IMR-90 (cell line): ENCODE results near the gene RASAL1. TPM values are rescaled to one million over a fixed set of nuclear protein-coding genes. Genes with fewer than 3 reads are reported as not detected.

ENCODE experiments used
- ATAC-seq: fragments of 200-7000 bp; cut with Tn5 transposase; 2 replicates; pipeline ENCODE4 v1.9.1; 2020; ENCODE audit warnings: low read depth, mild to moderate bottlenecking, moderate library complexity
- BruUV-seq: library from RNA; stranded (reverse); fragments of 400-500 nt; replicated peaks from 2 replicates; lab custom pipeline; 2021; lab: Mats Ljungman, UMichigan
- CTCF ChIA-PET: fragments of 300-600 bp; formaldehyde crosslinking; extraction: SDS; loops from one replicate; lab custom pipeline; 2021; ENCODE audit warnings: antibody characterized with exemption; lab: Yijun Ruan, JAX
- POLR2A ChIA-PET: fragments of 300-600 bp; sonication (Branson Sonifier 250); formaldehyde crosslinking; loops from one replicate; lab custom pipeline; 2022; ENCODE audit warnings: antibody characterized with exemption; ENCODE audit not compliant: unreplicated experiment; lab: Charles Lee
- DNase-seq: peaks from one replicate; pipeline ENCODE4 v3.0.0; 2013
- H2AFZ ChIP-seq: replicated peaks from 2 replicates; pipeline ENCODE3; 2013; ENCODE audit warnings: low read length, mild to moderate bottlenecking; ENCODE audit not compliant: poor library complexity
- H2AK5ac ChIP-seq: 2 replicates; pipeline ENCODE4 v1.6.1; 2013; ENCODE audit warnings: low read depth, low read length, inconsistent platforms
- H2AK9ac ChIP-seq: replicated peaks from 2 replicates; pipeline ENCODE3; 2013; ENCODE audit warnings: mild to moderate bottlenecking, low read depth, low read length, moderate library complexity; ENCODE audit not compliant: poor library complexity
- H2BK120ac ChIP-seq: 2 replicates; pipeline ENCODE4 v1.6.1; 2013; ENCODE audit warnings: low read depth, low read length, inconsistent platforms
- H2BK15ac ChIP-seq: 3 replicates; pipeline ENCODE4 v1.6.1; 2013; ENCODE audit warnings: low read depth, low read length, inconsistent platforms
- H2BK20ac ChIP-seq: 2 replicates; pipeline ENCODE4 v1.6.1; 2013; ENCODE audit warnings: low read depth, mild to moderate bottlenecking, inconsistent platforms, low read length, moderate library complexity
- H2BK5ac ChIP-seq: 2 replicates; pipeline ENCODE4 v1.6.1; 2013; ENCODE audit warnings: mild to moderate bottlenecking, low read depth, low read length, inconsistent platforms; ENCODE audit not compliant: poor library complexity, severe bottlenecking
- H3K14ac ChIP-seq: replicated peaks from 2 replicates; pipeline ENCODE4 v1.6.1; 2013; ENCODE audit warnings: low read depth, low read length, inconsistent platforms
- H3K18ac ChIP-seq: 2 replicates; pipeline ENCODE4 v1.6.1; 2013; ENCODE audit warnings: low read depth, low read length, control low read depth
- H3K23ac ChIP-seq: 2 replicates; pipeline ENCODE4 v1.6.1; 2013; ENCODE audit warnings: low read depth, low read length, inconsistent platforms
- H3K27ac ChIP-seq: 2 replicates; pipeline ENCODE4 v1.5.1; 2013; ENCODE audit warnings: mild to moderate bottlenecking, control low read depth, low read length; ENCODE audit not compliant: insufficient read depth
- H3K27me3 ChIP-seq: 2 replicates; pipeline ENCODE4 v1.6.1; 2013; ENCODE audit warnings: low read length; ENCODE audit not compliant: control insufficient read depth, insufficient read depth
- H3K36me3 ChIP-seq: 2 replicates; pipeline ENCODE4 v1.6.1; 2013; ENCODE audit warnings: low read length, mixed read lengths; ENCODE audit not compliant: control insufficient read depth, insufficient read depth
- H3K4ac ChIP-seq: 2 replicates; pipeline ENCODE4 v1.6.1; 2013; ENCODE audit warnings: low read depth, low read length, inconsistent platforms
- H3K4me1 ChIP-seq: 2 replicates; pipeline ENCODE4 v1.6.1; 2013; ENCODE audit warnings: low read length, mixed read lengths; ENCODE audit not compliant: control insufficient read depth, insufficient read depth
- H3K4me2 ChIP-seq: 2 replicates; pipeline ENCODE4 v1.6.1; 2013; ENCODE audit warnings: low read depth, mild to moderate bottlenecking, control low read depth, low read length, moderate library complexity
- H3K4me3 ChIP-seq: 2 replicates; pipeline ENCODE4 v1.5.1; 2013; ENCODE audit warnings: low read depth, mild to moderate bottlenecking, control low read depth, low read length, moderate library complexity; ENCODE audit not compliant: insufficient read depth
- H3K56ac ChIP-seq: 2 replicates; pipeline ENCODE4 v1.6.1; 2013; ENCODE audit warnings: low read length, inconsistent platforms; ENCODE audit not compliant: insufficient read depth; ENCODE audit errors: extremely low read depth
- H3K79me1 ChIP-seq, 2 experiments: 2 replicates each; pipeline ENCODE4 v1.6.1; 2013; ENCODE audit warnings: low read length in 2 of 2, inconsistent platforms in 1 of 2, low read depth in 1 of 2
- H3K9ac ChIP-seq: 2 replicates; pipeline ENCODE4 v1.6.1; 2013; ENCODE audit warnings: low read depth, low read length, control low read depth
- H3K9me1 ChIP-seq: 2 replicates; pipeline ENCODE4 v1.6.1; 2013; ENCODE audit warnings: low read length, inconsistent platforms; ENCODE audit not compliant: insufficient read depth
- H3K9me3 ChIP-seq: 2 replicates; pipeline ENCODE4 v1.6.1; 2013; ENCODE audit warnings: low read length; ENCODE audit not compliant: control insufficient read depth, insufficient read depth
- H4K20me1 ChIP-seq: 2 replicates; pipeline ENCODE4 v1.6.1; 2013; ENCODE audit warnings: low read length, inconsistent platforms; ENCODE audit not compliant: insufficient read depth
- H4K5ac ChIP-seq: 2 replicates; pipeline ENCODE4 v1.6.1; 2013; ENCODE audit warnings: mild to moderate bottlenecking, low read depth, low read length, control low read depth
- H4K8ac ChIP-seq, 2 experiments: 2 replicates each; pipeline ENCODE4 v1.6.1; 2013; ENCODE audit warnings: low read depth in 2 of 2, low read length in 2 of 2, control low read depth in 1 of 2, inconsistent platforms in 1 of 2
- H4K91ac ChIP-seq: 2 replicates; pipeline ENCODE4 v1.6.1; 2013; ENCODE audit warnings: low read depth, low read length, inconsistent platforms; ENCODE audit not compliant: insufficient read depth
- BHLHE40 ChIP-seq: fragments of 150-350 bp; IDR thresholded peaks from 2 replicates; pipeline ENCODE4 v1.6.1; 2016; ENCODE audit warnings: mild to moderate bottlenecking, low read depth, low read length
- CHD1 ChIP-seq: IDR thresholded peaks from 2 replicates; pipeline ENCODE4 v1.6.1; 2012; ENCODE audit warnings: low read depth, low read length, improper control_type of control experiment
- CTCF ChIP-seq: conservative IDR thresholded peaks from 2 replicates; pipeline ENCODE4 v1.5.1; 2012; ENCODE audit warnings: mild to moderate bottlenecking, low read depth, low read length, improper control_type of control experiment
- ELK1 ChIP-seq: fragments of 150-350 bp; IDR thresholded peaks from 2 replicates; pipeline ENCODE4 v1.6.1; 2016; ENCODE audit warnings: low read depth, mild to moderate bottlenecking, low read length, moderate library complexity, borderline replicate concordance
- MAFK ChIP-seq: IDR thresholded peaks from 2 replicates; pipeline ENCODE4 v1.6.1; 2012; ENCODE audit warnings: low read depth, low read length, improper control_type of control experiment
- MXI1 ChIP-seq: IDR thresholded peaks from 2 replicates; pipeline ENCODE4 v1.6.1; 2012; ENCODE audit warnings: low read depth, mild to moderate bottlenecking, low read length, moderate library complexity, borderline replicate concordance
- NFE2L2 ChIP-seq: fragments of 150-350 bp; IDR thresholded peaks from 2 replicates; pipeline ENCODE4 v1.6.1; 2016; ENCODE audit warnings: low read depth, mild to moderate bottlenecking, low read length
- POLR2A ChIP-seq: IDR thresholded peaks from 2 replicates; pipeline ENCODE4 v1.6.1; 2012; ENCODE audit warnings: mild to moderate bottlenecking, low read depth, low read length
- RAD21 ChIP-seq: IDR thresholded peaks from 2 replicates; pipeline ENCODE4 v1.6.1; 2012; ENCODE audit warnings: low read length, improper control_type of control experiment
- RCOR1 ChIP-seq: IDR thresholded peaks from 2 replicates; pipeline ENCODE4 v1.6.1; 2012; ENCODE audit warnings: mild to moderate bottlenecking, low read length, improper control_type of control experiment; ENCODE audit not compliant: insufficient replicate concordance
- RFX5 ChIP-seq: IDR thresholded peaks from 2 replicates; pipeline ENCODE4 v1.8.0; 2012; ENCODE audit warnings: low read depth, mild to moderate bottlenecking, low read length, moderate library complexity
- SMC3 ChIP-seq: fragments of 150-350 bp; IDR thresholded peaks from 2 replicates; pipeline ENCODE4 v1.6.1; 2016; ENCODE audit warnings: low read depth, mild to moderate bottlenecking, antibody characterized with exemption, low read length, moderate library complexity
- USF2 ChIP-seq: fragments of 150-350 bp; IDR thresholded peaks from 2 replicates; pipeline ENCODE4 v1.6.1; 2017; ENCODE audit warnings: mild to moderate bottlenecking, antibody characterized with exemption, low read length, low read depth
- WGBS, 2 experiments: methylation state at CpG; one replicate each; pipeline versions ENCODE4 v1.1.5 to v1.1.7; 2013; ENCODE audit warnings: missing lambda C conversion rate in 2 of 2; ENCODE audit not compliant: insufficient read length in 1 of 2; ENCODE audit errors: extremely low coverage in 2 of 2; 5-methylcytosine and 5-hydroxymethylcytosine counted together
- dilution Hi-C: fragments of 300-500 bp; cut with HindIII; formaldehyde crosslinking; loops from one replicate; pipeline ENCODE4 v1.14.3; 2018; ENCODE audit warnings: low sequenced_read_pairs; ENCODE audit not compliant: unreplicated experiment
- in situ Hi-C: fragments of 300-500 bp; cut with MboI; formaldehyde crosslinking; loops from 3 replicates; pipeline ENCODE4 v1.14.3; 2019; ENCODE audit warnings: low sequenced_read_pairs, inconsistent platforms, mixed read lengths
- intact Hi-C: fragments of 100-400 bp; cut with micrococcal nuclease; formaldehyde crosslinking; loops from 2 replicates; pipeline ENCODE4 v1.10.0; 2022
- polyA plus RNA-seq, 3 experiments: library from polyadenylated mRNA; depleted of rRNA; stranded (reverse); fragments of >200 nt; gene quantifications; 2 replicates each; pipeline ENCODE4 v1.2.3, GENCODE V29; 2012; ENCODE audit warnings: low replicate concordance in 1 of 3
- total RNA-seq: library from RNA; depleted of rRNA; stranded (reverse); fragments of >200 nt; gene quantifications from 2 replicates; pipeline ENCODE4 v1.2.3, GENCODE V29; 2012

The RASAL1 gene
- total and polyA plus RNA-seq, 2 of the 4 experiments (the other 2 are of a cell fraction) = not detected

GRCh38 chr12:113055594-113056380 is 79.8 kb downstream of the RASAL1 start:
- 0% methylated on average over 3 of the region's 13 CpGs; no CpG with 5 or more reads in 1 of the 2 experiments for WGBS, 2 experiments
- POLR2A ChIA-PET = no interaction called here
- no peak for TF ChIP-seq NFE2L2
- TF ChIP-seq MXI1 = no peak
- no peak for TF ChIP-seq RAD21
- no peak for TF ChIP-seq RFX5
- TF ChIP-seq POLR2A = no peak
- no peak for TF ChIP-seq USF2
- TF ChIP-seq CHD1 = no peak
- no peak for TF ChIP-seq MAFK
- no peak for TF ChIP-seq BHLHE40
- TF ChIP-seq ELK1 = no peak
- TF ChIP-seq RCOR1 = no peak
- TF ChIP-seq SMC3 = no peak
- TF ChIP-seq CTCF = no peak
- H2BK120ac ChIP-seq = no peak overlapping the region
- no peak for ATAC-seq
- H4K5ac ChIP-seq = no peak overlapping the region
- H3K23ac ChIP-seq = no peak overlapping the region
- in situ Hi-C loops = no loop called here
- no peak overlapping the region for H2BK15ac ChIP-seq
- no peak overlapping the region for H3K4ac ChIP-seq
- H3K56ac ChIP-seq = no peak overlapping the region
- no peak overlapping the region for H3K4me3 ChIP-seq
- no peak overlapping the region for H2BK20ac ChIP-seq
- intact Hi-C loops = no loop called here
- H3K4me1 ChIP-seq = no peaks in the 10 kb centered on the region
- H3K79me1 ChIP-seq = no peaks in the 10 kb centered on the region
- no peak overlapping the region for H3K14ac ChIP-seq
- no peak overlapping the region for H3K4me2 ChIP-seq
- no peak overlapping the region for H4K91ac ChIP-seq
- no peak for DNase-seq
- no peak overlapping the region for H3K27ac ChIP-seq
- CTCF ChIA-PET = no interaction called here
- no peak overlapping the region for H4K8ac ChIP-seq
- 0 out of 2 replicates have a peak, but pooled peaks cover 2% of the 10 kb centered on the region for H3K9me1 ChIP-seq
- H2AK5ac ChIP-seq = no peak overlapping the region
- H2AFZ ChIP-seq = no peak overlapping the region
- no peaks in the 10 kb centered on the region for H3K36me3 ChIP-seq
- no peak overlapping the region for H2BK5ac ChIP-seq
- H4K20me1 ChIP-seq = no peaks in the 10 kb centered on the region
- no peak overlapping the region for H3K18ac ChIP-seq
- dilution Hi-C loops = no loop called here
- no peaks in the 10 kb centered on the region for H3K9me3 ChIP-seq
- no peak overlapping the region for H2AK9ac ChIP-seq
- no TSS peak for BruUV-seq
- H3K27me3 ChIP-seq = peaks cover 37% of the 10 kb centered on the region
- H3K9ac ChIP-seq = no peak overlapping the region
